Measurements from ENCODE around the gene ZNF274.
A peak's percentile ranks its signal among the peaks of the same experiment; 100 is the strongest.

ZNF274 gene

DNA sequence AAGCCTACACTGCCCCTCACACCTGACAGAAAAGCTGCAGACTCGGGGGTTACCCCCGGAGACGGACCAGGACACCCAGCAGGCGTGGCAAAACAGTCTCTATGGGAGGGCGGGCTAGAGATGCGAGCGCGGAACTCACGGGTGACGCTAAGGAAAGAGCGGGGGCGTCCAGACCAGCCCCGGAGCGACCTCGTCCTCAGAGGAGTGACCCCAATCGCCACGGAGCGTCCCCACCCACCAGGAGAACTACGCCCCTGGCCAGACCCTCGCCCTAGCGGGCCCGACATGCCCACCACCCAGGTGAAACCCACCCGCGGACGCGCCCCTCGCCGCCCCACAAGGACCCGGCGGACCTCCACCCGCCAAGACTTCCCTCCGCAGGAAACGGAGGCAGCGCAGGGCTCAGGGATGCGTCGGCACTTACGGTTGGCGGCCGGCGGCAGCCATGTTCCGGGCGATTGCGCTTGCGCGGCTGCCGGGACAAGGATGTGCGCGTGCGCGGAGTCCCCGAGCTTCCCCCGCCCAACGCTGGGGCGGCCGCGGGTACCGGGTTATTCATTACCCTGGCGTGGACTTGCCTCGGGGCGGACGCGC, 32.4 kb upstream of the ZNF274 start, which contains the start of gene ZNF329:
Gene ZNF329, minus strand, starts transcription at position 462 of the 594 bp plus-strand sequence. CDS start 21,286 bp downstream, outside the sequence.
- Histone ChIP-seq H3K79me2 (ENCODE audit: insufficient read depth, low read depth) (no peaks in the 10 kb centered on the region), H3K36me3 (ENCODE audit: insufficient read depth) (no peaks in the 10 kb centered on the region), H2AFZ (ENCODE audit: low read depth) (peak within 1 kb of the TSS; percentile 93), H4K20me1 (ENCODE audit: insufficient read depth) (no peaks in the 10 kb centered on the region), H3K4me1 (ENCODE audit: low read depth, poor library complexity, severe bottlenecking) (peaks cover 5% of the 10 kb centered on the region), H3K9ac (peak within 1 kb of the TSS; percentile 69; the same call in 1 of the 2 replicates), H3K27ac (peak within 1 kb of the TSS; percentile 30; the same call in 1 of the 2 replicates), H3K4me3 (IDR thresholded peaks at IDR 0.05; ENCODE audit: insufficient read depth, low read depth, low read length) (no peak within 1 kb of the TSS), H3K27me3 (ENCODE audit: insufficient read depth, low read depth) (no peaks in the 10 kb centered on the region), H3K4me2 (peak within 1 kb of the TSS; percentile 54)
- no peak for TF ChIP-seq CTCF (conservative IDR thresholded peaks at IDR 0.05; ENCODE audit: low read depth, low read length)

GRCh38 chr19:58153386-58153785, 29.5 kb upstream of the ZNF274 start:
- Histone ChIP-seq H3K27ac (no peak overlapping the region), H3K4me1 (ENCODE audit: low read depth, poor library complexity, severe bottlenecking) (peaks cover 5% of the 10 kb centered on the region), H3K4me3 (IDR thresholded peaks at IDR 0.05; ENCODE audit: insufficient read depth, low read depth, low read length) (no peak overlapping the region), H3K36me3 (ENCODE audit: insufficient read depth) (no peaks in the 10 kb centered on the region), H3K9ac (no peak overlapping the region), H3K27me3 (ENCODE audit: insufficient read depth, low read depth) (no peaks in the 10 kb centered on the region), H2AFZ (ENCODE audit: low read depth) (no peak overlapping the region), H3K79me2 (ENCODE audit: insufficient read depth, low read depth) (no peaks in the 10 kb centered on the region), H3K4me2 (no peak overlapping the region), H4K20me1 (ENCODE audit: insufficient read depth) (no peaks in the 10 kb centered on the region)
- TF ChIP-seq CTCF (conservative IDR thresholded peaks at IDR 0.05; ENCODE audit: low read depth, low read length) = no peak

GRCh38 chr19:58154287-58154678, 28.6 kb upstream of the ZNF274 start:
- H2AFZ ChIP-seq (ENCODE audit: low read depth) = peak overlapping the region; percentile 67; the same call in 1 of the 2 replicates

More at GRCh38 chr19:58154287-58154678, 28.6 kb upstream of the ZNF274 start:
- Histone ChIP-seq H3K27me3 (ENCODE audit: insufficient read depth, low read depth) (no peaks in the 10 kb centered on the region), H3K36me3 (ENCODE audit: insufficient read depth) (no peaks in the 10 kb centered on the region), H3K4me3 (IDR thresholded peaks at IDR 0.05; ENCODE audit: insufficient read depth, low read depth, low read length) (no peak overlapping the region), H4K20me1 (ENCODE audit: insufficient read depth) (no peaks in the 10 kb centered on the region), H3K9ac (no peak overlapping the region), H3K4me2 (no peak overlapping the region), H3K4me1 (ENCODE audit: low read depth, poor library complexity, severe bottlenecking) (peaks cover 5% of the 10 kb centered on the region), H3K27ac (no peak overlapping the region), H3K79me2 (ENCODE audit: insufficient read depth, low read depth) (no peaks in the 10 kb centered on the region)
- TF ChIP-seq CTCF (conservative IDR thresholded peaks at IDR 0.05; ENCODE audit: low read depth, low read length) = no peak

Data from KMS-11 (cell line).